ENCODE data around the gene HNRNPA3.

The HNRNPA3 gene

DNA sequence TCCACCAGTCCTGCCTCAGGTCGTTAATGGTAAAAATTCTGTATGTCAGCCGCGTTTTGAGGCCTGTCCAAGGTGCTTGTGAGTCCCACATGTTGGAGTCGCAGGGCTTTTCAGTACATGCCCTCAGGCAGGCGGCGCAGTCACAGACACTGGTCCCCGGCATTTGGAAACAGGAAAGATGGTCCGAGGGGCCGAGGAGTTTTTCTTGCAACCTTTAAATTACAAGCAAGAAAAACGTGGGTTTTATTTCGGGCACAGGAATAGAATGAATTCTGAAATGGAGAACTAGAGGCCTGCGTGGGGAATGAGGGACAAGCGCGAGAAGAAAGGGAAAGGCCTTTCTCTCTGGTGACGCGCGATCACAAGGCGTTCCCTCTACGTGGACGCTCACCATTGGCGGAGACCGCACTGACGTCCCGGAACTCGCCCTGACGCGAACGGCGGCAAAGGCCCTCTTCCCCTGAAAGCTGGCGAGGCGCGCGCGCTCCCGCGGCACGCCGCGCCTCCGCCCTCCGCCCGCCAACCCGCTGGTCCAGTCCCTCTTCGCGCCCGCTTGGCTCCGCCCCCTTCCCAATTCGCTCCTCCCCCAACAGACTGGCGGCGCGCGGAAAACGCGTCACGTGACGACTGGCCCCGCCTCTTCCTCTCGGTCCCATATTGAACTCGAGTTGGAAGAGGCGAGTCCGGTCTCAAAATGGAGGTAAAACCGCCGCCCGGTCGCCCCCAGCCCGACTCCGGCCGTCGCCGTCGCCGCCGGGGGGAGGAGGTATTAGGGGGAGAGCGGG lies at the start of gene HNRNPA3:
Gene HNRNPA3 (plus strand): TSS at position 689 of the 785 bp plus-strand sequence. CDS start 6 bp downstream, at position 695.
- no peaks in the 10 kb centered on the region for H3K27me3 Mint-ChIP-seq (ENCODE audit: low read depth)
- H3K4me1 Mint-ChIP-seq, result peaks cover 30% of the 10 kb centered on the region
- no peaks in the 10 kb centered on the region for H3K9me3 Mint-ChIP-seq
- H3K36me3 Mint-ChIP-seq (ENCODE audit: low read depth), result peaks cover 29% of the 10 kb centered on the region
- H3K27ac Mint-ChIP-seq, result peak within 1 kb of the TSS; percentile 100
- H3K4me3 Mint-ChIP-seq, result peak within 1 kb of the TSS; percentile 91 to 95 (median 93)
- TF ChIP-seq, protein P1, sequence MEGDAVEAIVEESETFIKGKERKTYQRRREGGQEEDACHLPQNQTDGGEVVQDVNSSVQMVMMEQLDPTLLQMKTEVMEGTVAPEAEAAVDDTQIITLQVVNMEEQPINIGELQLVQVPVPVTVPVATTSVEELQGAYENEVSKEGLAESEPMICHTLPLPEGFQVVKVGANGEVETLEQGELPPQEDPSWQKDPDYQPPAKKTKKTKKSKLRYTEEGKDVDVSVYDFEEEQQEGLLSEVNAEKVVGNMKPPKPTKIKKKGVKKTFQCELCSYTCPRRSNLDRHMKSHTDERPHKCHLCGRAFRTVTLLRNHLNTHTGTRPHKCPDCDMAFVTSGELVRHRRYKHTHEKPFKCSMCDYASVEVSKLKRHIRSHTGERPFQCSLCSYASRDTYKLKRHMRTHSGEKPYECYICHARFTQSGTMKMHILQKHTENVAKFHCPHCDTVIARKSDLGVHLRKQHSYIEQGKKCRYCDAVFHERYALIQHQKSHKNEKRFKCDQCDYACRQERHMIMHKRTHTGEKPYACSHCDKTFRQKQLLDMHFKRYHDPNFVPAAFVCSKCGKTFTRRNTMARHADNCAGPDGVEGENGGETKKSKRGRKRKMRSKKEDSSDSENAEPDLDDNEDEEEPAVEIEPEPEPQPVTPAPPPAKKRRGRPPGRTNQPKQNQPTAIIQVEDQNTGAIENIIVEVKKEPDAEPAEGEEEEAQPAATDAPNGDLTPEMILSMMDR (IDR thresholded peaks at IDR 0.05; ENCODE audit: unreplicated experiment in 3 of 3), result peak in 1 of 3 experiments; percentile 26

DNA sequence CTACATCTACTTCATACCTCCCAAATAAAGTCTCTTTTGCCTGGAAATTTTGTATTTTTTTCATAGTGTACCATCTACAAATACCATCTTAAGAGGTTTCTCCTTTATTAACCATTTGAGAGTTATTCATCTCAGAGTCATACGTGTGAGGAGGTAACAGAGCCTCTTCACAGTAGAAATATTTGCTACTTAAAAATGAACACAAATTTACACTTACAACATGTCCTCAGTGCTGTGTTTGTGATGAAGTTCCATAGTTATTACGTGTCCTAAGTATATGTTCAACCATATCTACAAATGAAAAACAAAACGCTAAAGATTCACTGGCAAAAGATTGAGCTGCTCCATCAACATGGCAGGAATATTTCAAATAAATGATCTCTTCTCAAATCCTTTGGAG lies 48.5 kb upstream of the HNRNPA3 start:
- Mint-ChIP-seq H3K4me3 (no peak overlapping the region), H3K9me3 (no peaks in the 10 kb centered on the region), H3K27me3 (ENCODE audit: low read depth) (no peaks in the 10 kb centered on the region), H3K4me1 (peaks cover 32% of the 10 kb centered on the region), H3K27ac (no peak overlapping the region), H3K36me3 (ENCODE audit: low read depth) (no peaks in the 10 kb centered on the region)
- TF ChIP-seq, protein P1 (IDR thresholded peaks at IDR 0.05; ENCODE audit: unreplicated experiment in 3 of 3), result no peak

DNA sequence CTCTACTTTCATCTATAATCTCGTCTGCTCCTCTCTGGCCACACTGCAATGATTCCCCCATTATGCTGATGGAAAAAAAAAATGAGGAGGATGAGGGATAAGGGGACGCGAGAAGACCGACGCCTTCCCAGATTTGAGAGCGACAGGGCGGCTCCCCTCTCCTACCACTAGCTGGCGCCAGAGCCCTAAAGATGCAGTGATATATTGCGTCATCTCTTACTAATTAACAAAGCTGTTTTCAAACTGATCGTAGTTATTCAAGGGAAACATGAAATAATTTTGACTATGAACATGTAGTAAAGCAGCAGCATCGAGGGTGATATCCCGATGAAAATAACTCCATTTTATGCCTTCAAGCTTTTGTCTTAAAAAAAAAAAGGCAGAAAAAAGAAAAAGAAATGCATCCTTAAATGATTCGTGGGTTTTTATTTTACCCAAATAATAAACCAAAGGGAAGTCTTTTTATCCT lies 48.0 kb upstream of the HNRNPA3 start:
- no peaks in the 10 kb centered on the region for H3K27me3 Mint-ChIP-seq (ENCODE audit: low read depth)
- H3K4me1 Mint-ChIP-seq, result peaks cover 34% of the 10 kb centered on the region
- H3K27ac Mint-ChIP-seq, result no peak overlapping the region
- no peak overlapping the region for H3K4me3 Mint-ChIP-seq
- no peaks in the 10 kb centered on the region for H3K36me3 Mint-ChIP-seq (ENCODE audit: low read depth)
- TF ChIP-seq, protein P1 (IDR thresholded peaks at IDR 0.05; ENCODE audit: unreplicated experiment in 3 of 3), result peak; percentile 100
- no peaks in the 10 kb centered on the region for H3K9me3 Mint-ChIP-seq

DNA sequence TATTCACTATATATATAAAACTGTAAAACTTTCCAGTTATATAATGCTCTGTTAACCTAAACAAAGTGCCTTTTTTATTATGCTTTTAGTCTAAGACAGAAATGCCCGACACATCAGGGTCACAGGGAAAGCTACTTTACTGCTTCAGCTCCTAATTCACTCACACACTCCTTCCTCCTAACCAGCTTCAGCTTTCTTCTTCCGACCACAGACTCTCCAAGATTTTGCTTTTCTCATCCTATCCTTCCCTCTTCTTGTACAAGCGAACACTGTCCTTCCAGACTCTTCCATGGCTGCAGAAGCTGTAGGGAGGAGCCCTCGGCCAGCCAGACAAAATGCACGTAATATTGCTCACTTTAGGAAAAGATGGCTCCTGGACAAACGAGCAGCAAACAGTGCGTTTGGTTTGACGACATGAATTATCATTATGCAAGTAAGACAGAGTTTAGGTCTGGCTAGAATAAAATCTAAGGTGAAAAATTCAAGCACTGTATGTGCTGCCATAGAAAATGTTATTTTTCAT lies 47.5 kb upstream of the HNRNPA3 start:
- TF ChIP-seq, protein P1 (IDR thresholded peaks at IDR 0.05; ENCODE audit: unreplicated experiment in 3 of 3), result no peak
- Mint-ChIP-seq H3K36me3 (ENCODE audit: low read depth) (no peaks in the 10 kb centered on the region), H3K27ac (no peak overlapping the region), H3K4me1 (peaks cover 37% of the 10 kb centered on the region), H3K9me3 (no peaks in the 10 kb centered on the region), H3K4me3 (no peak overlapping the region), H3K27me3 (ENCODE audit: low read depth) (no peaks in the 10 kb centered on the region)

DNA sequence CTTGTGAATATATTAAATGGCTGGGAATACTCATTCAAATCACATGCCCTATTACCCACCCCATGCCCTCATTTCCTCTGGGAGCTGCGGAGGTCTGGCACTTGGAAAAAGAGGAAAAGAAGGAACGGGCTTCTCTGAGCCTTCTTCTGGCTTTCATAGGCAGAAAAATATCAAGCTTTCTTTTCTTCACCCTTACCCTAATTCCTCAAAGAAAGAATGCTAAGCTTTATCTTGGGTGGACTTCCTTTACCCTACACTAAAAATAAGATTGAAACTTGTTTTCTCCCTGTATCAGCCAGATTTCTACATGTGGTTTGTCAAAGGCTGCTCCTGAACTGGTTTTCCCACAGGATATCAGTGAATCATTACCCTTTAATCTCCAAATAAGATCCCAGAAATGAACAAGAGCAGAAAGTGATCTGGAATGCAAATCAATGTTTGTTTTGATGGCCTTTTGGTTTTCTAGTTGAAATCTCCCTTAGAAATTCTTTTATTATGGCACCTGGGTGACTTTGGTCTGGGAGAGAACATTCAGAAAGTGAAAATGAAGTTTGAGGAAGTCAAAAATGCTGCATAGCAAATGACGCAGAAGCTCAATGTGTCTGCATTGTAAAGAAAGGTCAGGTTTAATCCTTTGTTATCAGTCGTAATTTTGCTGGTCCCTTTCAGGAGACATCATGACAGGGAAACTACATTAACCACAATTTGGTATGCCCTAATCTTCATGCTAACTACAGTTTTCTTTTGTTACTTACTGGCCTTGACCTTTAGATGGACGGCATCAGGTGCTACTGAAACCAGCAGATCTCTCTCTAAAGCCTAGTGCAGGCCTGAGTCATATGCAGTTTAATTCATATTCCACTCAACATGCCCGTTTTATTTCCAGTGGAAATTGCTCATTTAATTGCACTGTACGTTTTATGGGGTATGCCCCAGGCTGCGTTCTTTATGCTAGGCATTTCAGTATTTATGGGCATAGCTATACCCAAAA lies 46.6 kb upstream of the HNRNPA3 start:
- Mint-ChIP-seq H3K36me3 (ENCODE audit: low read depth) (no peaks in the 10 kb centered on the region), H3K27me3 (ENCODE audit: low read depth) (no peaks in the 10 kb centered on the region)

More for the DNA sequence above, 46.6 kb upstream of the HNRNPA3 start:
- TF ChIP-seq, protein P1 (IDR thresholded peaks at IDR 0.05; ENCODE audit: unreplicated experiment in 3 of 3), result no peak
- Mint-ChIP-seq H3K4me3 (peak overlapping the region; percentile 43 to 66 (median 49)), H3K27ac (no peak overlapping the region), H3K9me3 (no peaks in the 10 kb centered on the region), H3K4me1 (peaks cover 43% of the 10 kb centered on the region)
